Neuronal stem cell (in vitro differentiated cells): ENCODE data around the gene GALNT16.

Experiments used
- DNase-seq: peaks from one replicate; pipeline ENCODE4 v3.0.0-alpha.2; 2013; ENCODE audit warnings: low spot score
- H2AFZ ChIP-seq: one replicate; pipeline ENCODE4 v1.6.1; 2013; ENCODE audit warnings: mild to moderate bottlenecking, low read length, inconsistent platforms
- H2AK5ac ChIP-seq: 2 replicates; pipeline ENCODE4 v1.6.1; 2013; ENCODE audit warnings: low read depth, mild to moderate bottlenecking, inconsistent platforms, low read length, moderate library complexity, mixed read lengths
- H2BK120ac ChIP-seq: 2 replicates; pipeline ENCODE4 v1.6.1; 2013; ENCODE audit warnings: low read depth, mild to moderate bottlenecking, inconsistent platforms, low read length, moderate library complexity, mixed read lengths
- H2BK12ac ChIP-seq: one replicate; pipeline ENCODE4 v1.6.1; 2013; ENCODE audit warnings: low read length, inconsistent platforms
- H2BK15ac ChIP-seq: 2 replicates; pipeline ENCODE4 v1.6.1; 2013; ENCODE audit warnings: mild to moderate bottlenecking, low read length, inconsistent platforms, mixed read lengths
- H2BK5ac ChIP-seq: one replicate; pipeline ENCODE4 v1.6.1; 2013; ENCODE audit warnings: inconsistent platforms, mild to moderate bottlenecking, low read length, moderate library complexity
- H3K14ac ChIP-seq: one replicate; pipeline ENCODE4 v1.6.1; 2013; ENCODE audit warnings: low read length, inconsistent platforms
- H3K18ac ChIP-seq: 2 replicates; pipeline ENCODE4 v1.6.1; 2013; ENCODE audit warnings: low read length, inconsistent platforms
- H3K23ac ChIP-seq: 2 replicates; pipeline ENCODE4 v1.6.1; 2013; ENCODE audit warnings: low read depth, mild to moderate bottlenecking, mixed read lengths, low read length, inconsistent platforms; ENCODE audit not compliant: poor library complexity
- H3K27ac ChIP-seq: replicated peaks from 3 replicates; pipeline ENCODE4 v1.5.1; 2013; ENCODE audit warnings: low read length, inconsistent platforms
- H3K27me3 ChIP-seq, 3 experiments: 2 replicates each; pipeline ENCODE4 v1.6.1; 2013; ENCODE audit warnings: low read length in 3 of 3, mild to moderate bottlenecking in 2 of 3, inconsistent platforms in 1 of 3, low read depth in 1 of 3, mixed read lengths in 1 of 3, moderate library complexity in 1 of 3; ENCODE audit not compliant: control insufficient read depth in 3 of 3, insufficient read depth in 3 of 3
- H3K36me3 ChIP-seq, 2 donors: replicated peaks in 1 of 2; 2 replicates each; pipeline ENCODE4 v1.6.1; 2013; ENCODE audit warnings: low read length in 2 of 2; ENCODE audit not compliant: control insufficient read depth in 2 of 2, insufficient read depth in 2 of 2
- H3K4ac ChIP-seq: 2 replicates; pipeline ENCODE4 v1.6.1; 2013; ENCODE audit warnings: inconsistent platforms, mild to moderate bottlenecking, low read length, moderate library complexity
- H3K4me1 ChIP-seq, 2 donors: 1 replicate in 1 of 2; 2 replicates in 1 of 2; pipeline ENCODE4 v1.6.1; 2013; ENCODE audit warnings: low read length in 2 of 2, low read depth in 1 of 2; ENCODE audit not compliant: control insufficient read depth in 2 of 2, insufficient read depth in 1 of 2
- H3K4me2 ChIP-seq: one replicate; pipeline ENCODE4 v1.6.1; 2013; ENCODE audit warnings: mild to moderate bottlenecking, low read length, inconsistent platforms; ENCODE audit not compliant: insufficient read depth, poor library complexity, severe bottlenecking
- H3K4me3 ChIP-seq, 2 donors: 2 replicates each; pipeline ENCODE4 v1.5.1; 2013; ENCODE audit warnings: low read length in 2 of 2, mild to moderate bottlenecking in 2 of 2, inconsistent platforms in 1 of 2, moderate library complexity in 1 of 2
- H3K79me1 ChIP-seq: one replicate; pipeline ENCODE4 v1.6.1; 2013; ENCODE audit warnings: low read depth, mild to moderate bottlenecking, inconsistent platforms, low read length, moderate library complexity
- H3K9ac ChIP-seq: one replicate; pipeline ENCODE4 v1.6.1; 2013; ENCODE audit warnings: mild to moderate bottlenecking, low read depth, low read length, inconsistent platforms; ENCODE audit not compliant: poor library complexity
- H3K9me3 ChIP-seq, 2 donors: replicated peaks in 1 of 2; 2 replicates each; pipeline versions ENCODE3 to v1.6.1; 2013; ENCODE audit warnings: low read length in 2 of 2, mild to moderate bottlenecking in 2 of 2, inconsistent platforms in 1 of 2, low read depth in 1 of 2, mixed read lengths in 1 of 2, moderate library complexity in 1 of 2; ENCODE audit not compliant: control insufficient read depth in 2 of 2, insufficient read depth in 1 of 2
- H4K8ac ChIP-seq: one replicate; pipeline ENCODE4 v1.6.1; 2013; ENCODE audit warnings: low read depth, mild to moderate bottlenecking, inconsistent platforms, low read length, moderate library complexity
- H4K91ac ChIP-seq: one replicate; pipeline ENCODE4 v1.6.1; 2013; ENCODE audit warnings: low read length, low read depth, mild to moderate bottlenecking, inconsistent platforms; ENCODE audit not compliant: poor library complexity
- WGBS, 2 donors: extraction: QIAGEN DNeasy Blood & Tissue Kit; methylation state at CpG; one replicate each; pipeline ENCODE4 v1.1.7; 2013; ENCODE audit warnings: missing lambda C conversion rate in 2 of 2, mixed read lengths in 1 of 2; ENCODE audit not compliant: insufficient read length in 2 of 2, insufficient replicate concordance in 1 of 2; ENCODE audit errors: extremely low coverage in 2 of 2; 5-methylcytosine and 5-hydroxymethylcytosine counted together

The GALNT16 gene

DNA sequence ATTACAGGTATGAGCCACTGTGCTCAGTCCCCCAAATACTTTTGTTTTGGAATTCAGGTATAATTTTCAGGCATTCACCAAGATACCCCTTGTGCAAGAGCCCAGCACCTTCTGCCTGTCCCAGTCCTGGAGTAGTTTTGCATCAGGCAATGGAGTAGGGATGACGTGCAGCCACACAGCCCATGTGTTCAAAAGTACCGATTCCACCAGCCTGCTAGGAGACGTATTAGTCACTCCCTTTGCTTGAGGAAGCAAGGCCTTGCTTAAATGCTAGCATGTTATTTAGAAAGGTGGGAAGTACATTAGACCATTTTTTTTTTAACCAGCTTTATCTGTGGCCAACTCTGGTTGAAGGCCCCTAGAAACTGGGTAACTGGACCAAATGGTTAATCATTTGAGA is 15.0 kb upstream of the GALNT16 start:
- Histone ChIP-seq H3K79me1 (peaks cover 2% of the 10 kb centered on the region), H3K4me2 (no peak overlapping the region), H4K8ac (no peak overlapping the region), H3K9ac (no peak overlapping the region), H2BK120ac (no peak overlapping the region), H3K27me3 (no peaks in the 10 kb centered on the region), H3K14ac (no peak overlapping the region), H3K18ac (no peak overlapping the region), H3K4me3 (no peak overlapping the region), H3K36me3 (peaks cover 2 to 40% of the 10 kb centered on the region in 2 donors), H2AK5ac (no peak overlapping the region), H2BK15ac (no peak overlapping the region), H2BK5ac (no peak overlapping the region), H3K9me3 (no peaks in the 10 kb centered on the region), H3K4ac (no peak overlapping the region), H2AFZ (no peak overlapping the region), H3K27ac (no peak overlapping the region), H2BK12ac (no peak overlapping the region), H4K91ac (no peak overlapping the region), H3K23ac (no peak overlapping the region), H3K4me1 (peaks cover 0 to 10% of the 10 kb centered on the region in 2 donors)
- WGBS, 2 donors: no CpG with 5 or more reads among the region's 3 CpGs
- DNase-seq: no peak

GRCh38 chr14:69246331-69246730 is 13.6 kb upstream of the GALNT16 start:
- Histone ChIP-seq H3K27ac (no peak overlapping the region), H3K79me1 (peaks cover 2% of the 10 kb centered on the region), H2BK12ac (no peak overlapping the region), H2BK120ac (no peak overlapping the region), H2BK5ac (no peak overlapping the region), H4K91ac (no peak overlapping the region), H3K4me1 (peaks cover 0 to 10% of the 10 kb centered on the region in 2 donors), H3K18ac (no peak overlapping the region), H3K14ac (no peak overlapping the region), H4K8ac (no peak overlapping the region), H2BK15ac (no peak overlapping the region), H3K9ac (no peak overlapping the region), H2AFZ (no peak overlapping the region), H3K36me3 (peaks cover 0 to 40% of the 10 kb centered on the region in 2 donors), H3K4ac (no peak overlapping the region), H3K27me3 (no peaks in the 10 kb centered on the region), H2AK5ac (no peak overlapping the region), H3K4me3 (no peak overlapping the region), H3K4me2 (no peak overlapping the region), H3K23ac (no peak overlapping the region), H3K9me3 (no peaks in the 10 kb centered on the region)
- DNase-seq: no peak
- no CpG with 5 or more reads among the region's 3 CpGs for WGBS, 2 donors

- WGBS, 2 donors: no CpG with 5 or more reads among the region's 3 CpGs
- Histone ChIP-seq H4K91ac (no peak overlapping the region), H3K4me1 (peaks cover 0 to 8% of the 10 kb centered on the region in 2 donors), H3K18ac (no peak overlapping the region), H2BK5ac (no peak overlapping the region), H3K27me3 (no peaks in the 10 kb centered on the region), H3K79me1 (no peaks in the 10 kb centered on the region), H2BK12ac (no peak overlapping the region), H3K36me3 (peaks cover 0 to 42% of the 10 kb centered on the region in 2 donors), H3K9me3 (no peaks in the 10 kb centered on the region), H3K23ac (no peak overlapping the region), H2AK5ac (no peak overlapping the region), H3K9ac (no peak overlapping the region), H2AFZ (no peak overlapping the region), H2BK120ac (no peak overlapping the region), H2BK15ac (no peak overlapping the region), H3K27ac (no peak overlapping the region), H3K4ac (no peak overlapping the region), H3K14ac (no peak overlapping the region), H4K8ac (no peak overlapping the region), H3K4me2 (no peak overlapping the region), H3K4me3 (no peak overlapping the region)
- no peak for DNase-seq
Observed at GRCh38 chr14:69247676-69248440, 12.1 kb upstream of the GALNT16 start.

DNA sequence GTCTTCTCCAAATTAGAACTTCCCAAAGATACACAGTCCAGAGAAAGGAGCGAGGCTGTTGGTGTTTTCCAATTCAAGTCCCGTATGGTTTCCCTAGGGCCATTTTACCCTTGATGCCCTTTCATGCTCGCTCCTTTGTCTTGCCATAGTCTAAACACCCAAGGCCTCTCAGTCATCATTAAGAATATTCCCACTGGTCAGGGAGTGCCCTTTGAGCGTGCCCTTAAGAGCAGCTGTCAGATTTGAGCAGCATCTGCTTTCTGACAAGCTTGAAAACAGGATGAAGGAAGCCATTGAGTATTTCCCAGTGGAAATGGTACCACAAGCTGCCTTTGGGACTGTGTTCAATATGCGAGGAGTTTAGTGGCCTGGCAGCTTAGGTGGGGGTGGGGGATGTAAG is 10.4 kb upstream of the GALNT16 start:
- H3K4me2 ChIP-seq: no peak overlapping the region
- H2BK15ac ChIP-seq: no peak overlapping the region
- H3K36me3 ChIP-seq: peaks cover 0 to 59% of the 10 kb centered on the region in 2 donors
- peak overlapping the region; percentile 46 for H3K23ac ChIP-seq
- no peak overlapping the region for H4K8ac ChIP-seq
- peak overlapping the region; percentile 31 for H3K14ac ChIP-seq
- H4K91ac ChIP-seq: no peak overlapping the region
- no peak overlapping the region for H3K9ac ChIP-seq
- no peak overlapping the region for H2BK12ac ChIP-seq
- no peak overlapping the region for H2BK5ac ChIP-seq
- H3K4me1 ChIP-seq: no peaks in the 10 kb centered on the region
- H3K4ac ChIP-seq: no peak overlapping the region
- no peak for DNase-seq
- H3K9me3 ChIP-seq: no peaks in the 10 kb centered on the region
- H3K4me3 ChIP-seq: no peak overlapping the region
- no peak overlapping the region for H3K18ac ChIP-seq
- H2AK5ac ChIP-seq: peak overlapping the region; percentile 19
- H3K27ac ChIP-seq: no peak overlapping the region
- H3K79me1 ChIP-seq: no peaks in the 10 kb centered on the region
- H3K27me3 ChIP-seq: no peaks in the 10 kb centered on the region
- H2BK120ac ChIP-seq: no peak overlapping the region
- no peak overlapping the region for H2AFZ ChIP-seq
- no CpG with 5 or more reads among the region's 5 CpGs for WGBS, 2 donors
